Smooth muscle cell (in vitro differentiated cells): ENCODE results near the gene ZFYVE21. TPM values are rescaled to one million over a fixed set of nuclear protein-coding genes. Genes with fewer than 3 reads are reported as not detected.

Experiments used
- DNase-seq: peaks from one replicate; lab custom pipeline; 2025; ENCODE audit not compliant: unreplicated experiment; lab: John Stamatoyannopoulos, UW
- H2AFZ ChIP-seq: fragments of 200-600 bp; sonication (generic); 2 replicates; pipeline ENCODE4 v1.6.0; 2016; ENCODE audit warnings: antibody characterized with exemption, low read depth, mild to moderate bottlenecking
- H3F3A ChIP-seq: fragments of 200-600 bp; sonication (generic); 2 replicates; pipeline ENCODE4 v1.6.0; 2017; ENCODE audit warnings: antibody characterized with exemption, low read depth
- H3K27ac ChIP-seq: fragments of 200-600 bp; sonication (generic); 2 replicates; pipeline ENCODE4 v1.5.1; 2016; ENCODE audit warnings: low read depth, mild to moderate bottlenecking
- H3K27me3 ChIP-seq: fragments of 200-600 bp; sonication (generic); 2 replicates; pipeline ENCODE4 v1.6.1; 2016; ENCODE audit warnings: low read depth, mild to moderate bottlenecking
- H3K36me3 ChIP-seq: fragments of 200-600 bp; sonication (generic); 2 replicates; pipeline ENCODE4 v1.5.1; 2016; ENCODE audit warnings: low read depth
- H3K4me1 ChIP-seq: fragments of 200-600 bp; sonication (generic); 2 replicates; pipeline ENCODE4 v1.5.1; 2016; ENCODE audit warnings: low read depth
- H3K4me2 ChIP-seq: fragments of 200-600 bp; sonication (generic); 2 replicates; pipeline ENCODE4 v1.6.0; 2016; ENCODE audit warnings: mild to moderate bottlenecking
- H3K4me3 ChIP-seq: fragments of 200-600 bp; sonication (generic); 2 replicates; pipeline ENCODE4 v1.5.1; 2016; ENCODE audit warnings: mild to moderate bottlenecking
- H3K79me2 ChIP-seq: fragments of 200-600 bp; sonication (generic); 2 replicates; pipeline ENCODE4 v1.6.0; 2016; ENCODE audit warnings: low read depth, mild to moderate bottlenecking
- H3K9ac ChIP-seq: fragments of 200-600 bp; sonication (generic); 2 replicates; pipeline ENCODE4 v1.6.0; 2016; ENCODE audit warnings: low read depth
- H3K9me3 ChIP-seq: fragments of 200-600 bp; sonication (generic); replicated peaks from 2 replicates; pipeline ENCODE4 v1.5.1; 2016; ENCODE audit warnings: low read depth
- H4K20me1 ChIP-seq: fragments of 200-600 bp; sonication (generic); 2 replicates; pipeline ENCODE4 v1.6.0; 2016; ENCODE audit warnings: low read depth
- CTCF ChIP-seq: fragments of 200-600 bp; sonication (generic); IDR thresholded peaks from 2 replicates; pipeline ENCODE4 v1.5.1; 2017; ENCODE audit warnings: borderline replicate concordance, mild to moderate bottlenecking, antibody characterized with exemption; ENCODE audit not compliant: insufficient read depth, poor library complexity, severe bottlenecking
- WGBS: methylation state at CpG from one replicate; pipeline ENCODE4 v1.1.7; 2016; ENCODE audit warnings: low lambda C conversion rate; 5-methylcytosine and 5-hydroxymethylcytosine counted together
- polyA plus RNA-seq: library from polyadenylated mRNA; unstranded; fragments of >200 nt; fragmentation: Nextera tagmentation; extraction: Ambion mirVana; gene quantifications from 2 replicates; pipeline ENCODE4 v1.2.1, GENCODE V29; 2016
- total RNA-seq: library from RNA; depleted of rRNA; stranded (reverse); fragments of >200 nt; gene quantifications from 2 replicates; pipeline ENCODE4 v1.2.3, GENCODE V29; 2014

ZFYVE21 gene
- total and polyA plus RNA-seq, 2 experiments from 2014 or later, result 33.9 to 41.5 TPM

- H3K27me3 ChIP-seq, result no peaks in the 10 kb centered on the region
- H3K27ac ChIP-seq, result no peak overlapping the region
- H3K4me2 ChIP-seq, result no peak overlapping the region
- H3K4me1 ChIP-seq, result no peaks in the 10 kb centered on the region
- no peaks in the 10 kb centered on the region for H3K9me3 ChIP-seq
- 97% methylated on average over 15 of the region's 15 CpGs for WGBS
- H3K79me2 ChIP-seq, result peaks cover 28% of the 10 kb centered on the region
- H3K36me3 ChIP-seq, result peaks cover 23% of the 10 kb centered on the region
- no peak overlapping the region for H3K4me3 ChIP-seq
- peaks cover 3% of the 10 kb centered on the region for H3F3A ChIP-seq
- H3K9ac ChIP-seq, result no peak overlapping the region
- no peak for TF ChIP-seq CTCF
- peaks cover 98% of the 10 kb centered on the region for H4K20me1 ChIP-seq
- no peak overlapping the region for H2AFZ ChIP-seq
- DNase-seq, result no peak
These were observed 30.7 kb upstream of the ZFYVE21 start for GRCh38 chr14:103684871-103685270.

- Histone ChIP-seq H3K4me1 (no peaks in the 10 kb centered on the region), H4K20me1 (peaks cover 98% of the 10 kb centered on the region), H3K9me3 (no peaks in the 10 kb centered on the region), H3K27ac (no peak overlapping the region), H3K36me3 (peaks cover 23% of the 10 kb centered on the region), H3K4me2 (no peak overlapping the region), H3F3A (peaks cover 2% of the 10 kb centered on the region), H3K79me2 (peaks cover 33% of the 10 kb centered on the region), H3K4me3 (no peak overlapping the region), H3K9ac (no peak overlapping the region), H2AFZ (no peak overlapping the region), H3K27me3 (no peaks in the 10 kb centered on the region)
- no peak for DNase-seq
- no peak for TF ChIP-seq CTCF
- WGBS, result 96% methylated on average over 23 of the region's 23 CpGs
These were observed 30.1 kb upstream of the ZFYVE21 start for GRCh38 chr14:103685276-103686211.

GRCh38 chr14:103686831-103687485, 28.7 kb upstream of the ZFYVE21 start:
- Histone ChIP-seq H3K79me2 (peaks cover 38% of the 10 kb centered on the region), H3K36me3 (peaks cover 11% of the 10 kb centered on the region), H4K20me1 (peaks cover 98% of the 10 kb centered on the region), H3K27me3 (no peaks in the 10 kb centered on the region), H3K4me3 (no peak overlapping the region), H3K9me3 (no peaks in the 10 kb centered on the region), H3K9ac (no peak overlapping the region), H3K4me1 (no peaks in the 10 kb centered on the region), H3K4me2 (no peak overlapping the region), H3F3A (no peaks in the 10 kb centered on the region), H2AFZ (no peak overlapping the region), H3K27ac (peak overlapping the region; percentile 38)
- DNase-seq, result no peak
- WGBS, result 95% methylated on average over 19 of the region's 19 CpGs
- TF ChIP-seq CTCF, result no peak
